NT2/D1 (cell line): ENCODE data around the gene CAPRIN1.

Experiments
- YY1 ChIP-seq: IDR thresholded peaks from 2 replicates; pipeline ENCODE4 v1.6.1; 2011; ENCODE audit not compliant: insufficient read length, insufficient read depth
- ZNF274 ChIP-seq: IDR thresholded peaks from 2 replicates; pipeline ENCODE4 v1.6.1; 2011; ENCODE audit warnings: mild to moderate bottlenecking, low read depth, low read length

DNA sequence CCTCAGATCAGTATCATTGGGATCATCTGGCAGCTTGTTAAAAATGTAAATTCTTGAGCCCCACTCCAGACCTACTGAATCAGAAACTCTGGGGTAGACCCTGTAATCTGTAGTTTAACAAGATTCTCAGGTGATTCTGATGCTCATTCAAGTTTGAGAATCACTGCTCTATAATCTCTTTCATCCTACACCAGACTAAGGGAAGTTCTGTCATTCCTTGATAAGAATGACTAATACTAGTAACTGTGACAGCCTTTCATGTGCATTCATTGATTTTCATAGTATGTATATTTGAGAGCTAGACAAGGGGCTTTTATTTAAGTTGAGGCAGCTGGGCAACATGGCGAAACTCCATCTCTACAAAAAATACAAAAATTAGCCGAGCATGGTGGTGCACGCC lies 83.9 kb downstream of the CAPRIN1 start:
- TF ChIP-seq ZNF274 (no peak), YY1 (no peak)
